Transverse colon (tissue), 4 donors: ENCODE measurements around the gene TRANK1.

Source experiments
- EP300 ChIP-seq: sonication (generic); formaldehyde crosslinking; IDR thresholded peaks from one replicate; pipeline ENCODE4 v1.6.1; 2017; ENCODE audit warnings: antibody characterized with exemption, low read depth
- POLR2A ChIP-seq: fragments of 450-650 bp; IDR thresholded peaks from one replicate; pipeline ENCODE4 v1.6.1; 2016; ENCODE audit warnings: antibody characterized with exemption, mild to moderate bottlenecking, moderate library complexity
- POLR2AphosphoS5 ChIP-seq, 3 donors: sonication (generic); formaldehyde crosslinking; IDR thresholded peaks; one replicate each; pipeline ENCODE4 v1.6.1; 2016; ENCODE audit warnings: antibody characterized with exemption in 3 of 3
- TF ChIP-seq, protein P1 (sequence below), 5 experiments: fragments of 200-600 bp in 3 of 5; fragments of 450-650 bp in 2 of 5; sonication (generic) in 3 of 5; IDR thresholded peaks; 1 replicate in 2 of 5; 2 replicates in 3 of 5; pipeline ENCODE4 v1.5.1; 2016 to 2017; ENCODE audit warnings: antibody characterized with exemption in 5 of 5, inconsistent platforms in 3 of 5, mild to moderate bottlenecking in 2 of 5, moderate library complexity in 1 of 5

DNA sequence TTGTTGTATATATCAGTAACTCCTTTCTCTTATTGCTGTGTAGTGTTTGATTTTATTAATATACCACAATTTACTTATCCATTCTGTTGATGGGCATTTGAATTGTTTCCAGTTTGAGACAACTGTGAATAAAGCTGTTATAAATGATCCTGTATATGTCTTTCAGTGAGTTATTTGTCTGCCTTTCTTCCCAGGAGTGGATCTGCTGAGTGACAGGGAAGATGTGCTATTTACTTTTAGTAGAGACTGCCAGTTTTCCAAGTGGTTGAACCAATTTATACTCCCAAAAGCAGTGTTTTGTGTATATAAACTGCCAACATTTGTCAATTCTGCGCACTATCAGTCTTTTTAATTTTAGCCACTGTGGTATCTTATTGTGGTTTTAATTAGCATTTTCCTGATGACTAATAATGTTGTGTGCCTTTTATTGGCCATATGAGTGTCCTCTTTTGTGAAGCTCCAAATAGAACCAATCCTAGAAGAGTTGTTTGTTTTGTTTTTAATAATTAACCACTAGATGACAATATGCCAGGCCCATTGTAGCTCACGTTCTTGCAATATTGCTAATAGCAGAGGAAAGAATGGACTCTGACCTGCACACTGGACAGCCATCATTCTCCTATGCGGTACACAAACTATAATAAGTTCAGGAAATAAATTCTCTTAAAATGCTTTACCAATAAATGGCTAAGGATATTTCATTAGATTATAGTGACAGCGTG lies 25.3 kb downstream of the TRANK1 start:
- TF ChIP-seq, protein P1, sequence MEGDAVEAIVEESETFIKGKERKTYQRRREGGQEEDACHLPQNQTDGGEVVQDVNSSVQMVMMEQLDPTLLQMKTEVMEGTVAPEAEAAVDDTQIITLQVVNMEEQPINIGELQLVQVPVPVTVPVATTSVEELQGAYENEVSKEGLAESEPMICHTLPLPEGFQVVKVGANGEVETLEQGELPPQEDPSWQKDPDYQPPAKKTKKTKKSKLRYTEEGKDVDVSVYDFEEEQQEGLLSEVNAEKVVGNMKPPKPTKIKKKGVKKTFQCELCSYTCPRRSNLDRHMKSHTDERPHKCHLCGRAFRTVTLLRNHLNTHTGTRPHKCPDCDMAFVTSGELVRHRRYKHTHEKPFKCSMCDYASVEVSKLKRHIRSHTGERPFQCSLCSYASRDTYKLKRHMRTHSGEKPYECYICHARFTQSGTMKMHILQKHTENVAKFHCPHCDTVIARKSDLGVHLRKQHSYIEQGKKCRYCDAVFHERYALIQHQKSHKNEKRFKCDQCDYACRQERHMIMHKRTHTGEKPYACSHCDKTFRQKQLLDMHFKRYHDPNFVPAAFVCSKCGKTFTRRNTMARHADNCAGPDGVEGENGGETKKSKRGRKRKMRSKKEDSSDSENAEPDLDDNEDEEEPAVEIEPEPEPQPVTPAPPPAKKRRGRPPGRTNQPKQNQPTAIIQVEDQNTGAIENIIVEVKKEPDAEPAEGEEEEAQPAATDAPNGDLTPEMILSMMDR (IDR thresholded peaks at IDR 0.05): no peak
- TF ChIP-seq POLR2A (no peak), EP300 (no peak), POLR2AphosphoS5 (IDR thresholded peaks at IDR 0.05) (no peak)
